Activated T-cell treated with anti-CD3 and anti-CD28 coated beads, Interleukin-2, amount 50 U/mL, for 72 hours (primary cell): ENCODE measurements around the gene FGF14. TPM values are rescaled to one million over a fixed set of nuclear protein-coding genes. Genes with fewer than 3 reads are reported as not detected.

Source experiments
- ATAC-seq, 2 donors: fragments of 150-1000 bp; cut with Tn5 transposase; replicated peaks in 1 of 2; 2 replicates each; pipeline ENCODE4 v1.10.0; 2021; ENCODE audit warnings: moderate library complexity in 2 of 2, mild to moderate bottlenecking in 1 of 2
- DNase-seq, 2 donors: peaks; one replicate each; pipeline ENCODE4 v3.0.0; 2021 to 2022; ENCODE audit warnings: mixed read lengths in 1 of 2
- H3K27ac Mint-ChIP-seq: one replicate; pipeline ENCODE4 v1.8.0; 2022; ENCODE audit warnings: mild to moderate bottlenecking, moderate library complexity, mixed read lengths
- H3K27me3 Mint-ChIP-seq: one replicate; pipeline ENCODE4 v1.8.0; 2022; ENCODE audit warnings: low read depth, mixed read lengths
- H3K36me3 Mint-ChIP-seq, 2 donors: one replicate each; pipeline ENCODE4 v1.8.0; 2022; ENCODE audit warnings: mixed read lengths in 2 of 2, mild to moderate bottlenecking in 1 of 2; ENCODE audit not compliant: insufficient read depth in 2 of 2
- H3K4me1 Mint-ChIP-seq: one replicate; pipeline ENCODE4 v1.8.0; 2022; ENCODE audit warnings: low read depth, mixed read lengths
- H3K4me3 Mint-ChIP-seq, 2 donors: one replicate each; pipeline ENCODE4 v1.8.0; 2022; ENCODE audit warnings: mild to moderate bottlenecking in 2 of 2, mixed read lengths in 2 of 2, moderate library complexity in 2 of 2
- H3K9me3 Mint-ChIP-seq, 2 donors: one replicate each; pipeline ENCODE4 v1.8.0; 2022; ENCODE audit warnings: mixed read lengths in 2 of 2
- total RNA-seq, 2 donors: library from RNA; stranded (reverse); gene quantifications; one replicate each; pipeline ENCODE4 v1.2.3, GENCODE V29; 2022

Gene FGF14
- total RNA-seq, 2 donors from 2014 or later = 0.23 TPM; not detected in 1

GRCh38 chr13:102354011-102354410 is 47.8 kb downstream of the FGF14 start:
- Mint-ChIP-seq H3K9me3 (no peaks in the 10 kb centered on the region), H3K36me3 (no peaks in the 10 kb centered on the region), H3K27me3 (peaks cover 22% of the 10 kb centered on the region), H3K4me3 (no peak overlapping the region), H3K4me1 (no peaks in the 10 kb centered on the region), H3K27ac (no peak overlapping the region)
- no peak for ATAC-seq
- DNase-seq = no peak

- ATAC-seq (no peak), DNase-seq (no peak)
- H3K27ac Mint-ChIP-seq = no peak overlapping the region
- H3K9me3 Mint-ChIP-seq = no peaks in the 10 kb centered on the region
- no peaks in the 10 kb centered on the region for H3K36me3 Mint-ChIP-seq
- H3K27me3 Mint-ChIP-seq = peaks cover 29% of the 10 kb centered on the region
- H3K4me1 Mint-ChIP-seq = no peaks in the 10 kb centered on the region
- no peak overlapping the region for H3K4me3 Mint-ChIP-seq
These were observed 50.3 kb downstream of the FGF14 start for GRCh38 chr13:102351521-102351920.

GRCh38 chr13:102347490-102347889 is 54.4 kb downstream of the FGF14 start:
- Mint-ChIP-seq H3K36me3 (no peaks in the 10 kb centered on the region), H3K27ac (no peak overlapping the region), H3K27me3 (peaks cover 13% of the 10 kb centered on the region), H3K9me3 (no peaks in the 10 kb centered on the region), H3K4me3 (no peak overlapping the region), H3K4me1 (no peaks in the 10 kb centered on the region)
- no peak for ATAC-seq
- DNase-seq = no peak

GRCh38 chr13:102346769-102347168 is 55.1 kb downstream of the FGF14 start:
- Mint-ChIP-seq H3K36me3 (no peaks in the 10 kb centered on the region), H3K27ac (no peak overlapping the region), H3K27me3 (peaks cover 13% of the 10 kb centered on the region), H3K9me3 (no peaks in the 10 kb centered on the region), H3K4me3 (no peak overlapping the region), H3K4me1 (no peaks in the 10 kb centered on the region)
- DNase-seq (no peak), ATAC-seq (no peak)

- H3K9me3 Mint-ChIP-seq = no peaks in the 10 kb centered on the region
- H3K4me1 Mint-ChIP-seq = no peaks in the 10 kb centered on the region
- no peak overlapping the region for H3K4me3 Mint-ChIP-seq
- H3K27ac Mint-ChIP-seq = no peak overlapping the region
- no peak for ATAC-seq
- no peak for DNase-seq
- no peaks in the 10 kb centered on the region for H3K36me3 Mint-ChIP-seq
- peaks cover 13% of the 10 kb centered on the region for H3K27me3 Mint-ChIP-seq
These were observed 57.4 kb downstream of the FGF14 start for GRCh38 chr13:102344410-102344809.

GRCh38 chr13:102333320-102334198 is 68.3 kb downstream of the FGF14 start:
- Mint-ChIP-seq H3K4me3 (no peak overlapping the region), H3K9me3 (no peaks in the 10 kb centered on the region), H3K27ac (no peak overlapping the region), H3K4me1 (no peaks in the 10 kb centered on the region), H3K36me3 (no peaks in the 10 kb centered on the region), H3K27me3 (peaks cover 35% of the 10 kb centered on the region)
- ATAC-seq (no peak), DNase-seq (no peak)

GRCh38 chr13:102328909-102329308 is 72.9 kb downstream of the FGF14 start:
- peaks cover 27% of the 10 kb centered on the region for H3K27me3 Mint-ChIP-seq
- H3K9me3 Mint-ChIP-seq = no peaks in the 10 kb centered on the region

GRCh38 chr13:102327119-102327617 is 74.7 kb downstream of the FGF14 start:
- no peak for ATAC-seq
- H3K9me3 Mint-ChIP-seq = no peaks in the 10 kb centered on the region
- H3K27me3 Mint-ChIP-seq = peaks cover 33% of the 10 kb centered on the region
- DNase-seq = no peak
- no peak overlapping the region for H3K27ac Mint-ChIP-seq
- H3K36me3 Mint-ChIP-seq = no peaks in the 10 kb centered on the region
- H3K4me1 Mint-ChIP-seq = no peaks in the 10 kb centered on the region
- no peak overlapping the region for H3K4me3 Mint-ChIP-seq

More at GRCh38 chr13:102328909-102329308, 72.9 kb downstream of the FGF14 start:
- no peak overlapping the region for H3K4me3 Mint-ChIP-seq
- H3K27ac Mint-ChIP-seq = no peak overlapping the region
- ATAC-seq = no peak
- H3K36me3 Mint-ChIP-seq = no peaks in the 10 kb centered on the region
- no peaks in the 10 kb centered on the region for H3K4me1 Mint-ChIP-seq
- no peak for DNase-seq

- no peaks in the 10 kb centered on the region for H3K36me3 Mint-ChIP-seq
These were observed 75.3 kb downstream of the FGF14 start for GRCh38 chr13:102326381-102327118.

GRCh38 chr13:102325321-102325720 is 76.5 kb downstream of the FGF14 start:
- Mint-ChIP-seq H3K4me3 (no peak overlapping the region), H3K27me3 (peaks cover 20% of the 10 kb centered on the region), H3K36me3 (no peaks in the 10 kb centered on the region), H3K4me1 (no peaks in the 10 kb centered on the region), H3K27ac (no peak overlapping the region), H3K9me3 (no peaks in the 10 kb centered on the region)
- ATAC-seq = no peak
- DNase-seq = no peak

More at GRCh38 chr13:102326381-102327118, 75.3 kb downstream of the FGF14 start:
- ATAC-seq (no peak), DNase-seq (no peak)
- no peaks in the 10 kb centered on the region for H3K9me3 Mint-ChIP-seq
- H3K4me1 Mint-ChIP-seq = no peaks in the 10 kb centered on the region
- no peak overlapping the region for H3K27ac Mint-ChIP-seq
- peaks cover 29% of the 10 kb centered on the region for H3K27me3 Mint-ChIP-seq
- H3K4me3 Mint-ChIP-seq = no peak overlapping the region

- H3K27ac Mint-ChIP-seq = no peak overlapping the region
- H3K4me3 Mint-ChIP-seq = no peak overlapping the region
- ATAC-seq (no peak), DNase-seq (no peak)
- H3K27me3 Mint-ChIP-seq = peaks cover 6% of the 10 kb centered on the region
- H3K9me3 Mint-ChIP-seq = no peaks in the 10 kb centered on the region
- no peaks in the 10 kb centered on the region for H3K36me3 Mint-ChIP-seq
- no peaks in the 10 kb centered on the region for H3K4me1 Mint-ChIP-seq
These were observed 78.3 kb downstream of the FGF14 start for GRCh38 chr13:102323505-102323904.

- DNase-seq (no peak), ATAC-seq (no peak)
- Mint-ChIP-seq H3K9me3 (no peaks in the 10 kb centered on the region), H3K4me1 (no peaks in the 10 kb centered on the region), H3K27ac (no peak overlapping the region), H3K27me3 (peaks cover 6% of the 10 kb centered on the region), H3K36me3 (no peaks in the 10 kb centered on the region), H3K4me3 (no peak overlapping the region)
These were observed 78.8 kb downstream of the FGF14 start for GRCh38 chr13:102323012-102323411.

- Mint-ChIP-seq H3K27me3 (peaks cover 6% of the 10 kb centered on the region), H3K9me3 (no peaks in the 10 kb centered on the region), H3K27ac (no peak overlapping the region), H3K36me3 (no peaks in the 10 kb centered on the region), H3K4me3 (no peak overlapping the region), H3K4me1 (no peaks in the 10 kb centered on the region)
- ATAC-seq (no peak), DNase-seq (no peak)
These were observed 79.6 kb downstream of the FGF14 start for GRCh38 chr13:102322211-102322610.
